Measurements from ENCODE around the gene PITPNB. TPM values are rescaled to one million over a fixed set of nuclear protein-coding genes. Genes with fewer than 3 reads are reported as not detected.

PITPNB gene
- total RNA-seq, 1 experiment from 2014 or later: 70.7 TPM

DNA sequence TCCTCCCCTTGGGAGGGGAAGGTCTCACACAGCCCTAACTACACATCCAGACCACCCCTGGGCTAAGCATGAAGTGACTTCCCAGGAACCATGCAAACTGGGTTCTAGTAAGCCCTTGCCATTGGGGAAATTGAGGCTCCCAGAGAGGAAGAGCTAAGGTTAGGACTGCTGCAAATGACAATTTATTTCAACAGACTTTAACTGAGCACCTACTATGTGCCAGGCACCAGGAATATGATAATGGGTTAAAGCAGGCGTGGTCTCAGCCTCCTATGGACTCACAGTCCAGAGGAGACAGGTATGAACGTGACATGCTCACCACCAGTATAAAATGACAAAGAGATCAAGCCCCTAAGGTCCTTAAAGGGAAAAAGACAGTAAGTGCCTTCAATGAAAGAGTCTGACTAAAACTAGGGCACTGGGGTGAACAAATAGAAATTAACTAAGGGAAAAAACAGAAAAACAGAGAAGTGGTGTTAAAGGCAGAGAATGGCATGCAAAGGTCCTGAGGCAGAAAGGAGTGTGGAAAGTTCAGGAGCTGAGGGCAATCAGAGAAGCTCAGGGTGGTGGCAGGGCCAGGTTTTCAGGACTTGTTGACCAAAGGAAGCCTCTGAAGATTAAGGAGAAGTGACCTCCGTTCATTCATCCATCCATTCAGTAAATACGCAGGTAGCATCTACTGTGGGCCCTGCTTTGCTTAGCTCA lies 103.1 kb downstream of the PITPNB start:
- Mint-ChIP-seq H3K27ac (no peak overlapping the region), H3K4me3 (no peak overlapping the region), H3K27me3 (ENCODE audit: low read depth) (no peaks in the 10 kb centered on the region; the same call in 1 of the 2 replicates), H3K36me3 (no peaks in the 10 kb centered on the region), H3K9me3 (no peaks in the 10 kb centered on the region), H3K4me1 (peaks cover 10% of the 10 kb centered on the region)
- TF ChIP-seq ZNF232 (CRISPR knock-in tag; IDR thresholded peaks at IDR 0.05): no peak
- TF ChIP-seq PRDM15 (CRISPR knock-in tag; IDR thresholded peaks at IDR 0.05): no peak
- TF ChIP-seq ZNF416 (CRISPR knock-in tag; IDR thresholded peaks at IDR 0.05): no peak
- TF ChIP-seq, protein P1, sequence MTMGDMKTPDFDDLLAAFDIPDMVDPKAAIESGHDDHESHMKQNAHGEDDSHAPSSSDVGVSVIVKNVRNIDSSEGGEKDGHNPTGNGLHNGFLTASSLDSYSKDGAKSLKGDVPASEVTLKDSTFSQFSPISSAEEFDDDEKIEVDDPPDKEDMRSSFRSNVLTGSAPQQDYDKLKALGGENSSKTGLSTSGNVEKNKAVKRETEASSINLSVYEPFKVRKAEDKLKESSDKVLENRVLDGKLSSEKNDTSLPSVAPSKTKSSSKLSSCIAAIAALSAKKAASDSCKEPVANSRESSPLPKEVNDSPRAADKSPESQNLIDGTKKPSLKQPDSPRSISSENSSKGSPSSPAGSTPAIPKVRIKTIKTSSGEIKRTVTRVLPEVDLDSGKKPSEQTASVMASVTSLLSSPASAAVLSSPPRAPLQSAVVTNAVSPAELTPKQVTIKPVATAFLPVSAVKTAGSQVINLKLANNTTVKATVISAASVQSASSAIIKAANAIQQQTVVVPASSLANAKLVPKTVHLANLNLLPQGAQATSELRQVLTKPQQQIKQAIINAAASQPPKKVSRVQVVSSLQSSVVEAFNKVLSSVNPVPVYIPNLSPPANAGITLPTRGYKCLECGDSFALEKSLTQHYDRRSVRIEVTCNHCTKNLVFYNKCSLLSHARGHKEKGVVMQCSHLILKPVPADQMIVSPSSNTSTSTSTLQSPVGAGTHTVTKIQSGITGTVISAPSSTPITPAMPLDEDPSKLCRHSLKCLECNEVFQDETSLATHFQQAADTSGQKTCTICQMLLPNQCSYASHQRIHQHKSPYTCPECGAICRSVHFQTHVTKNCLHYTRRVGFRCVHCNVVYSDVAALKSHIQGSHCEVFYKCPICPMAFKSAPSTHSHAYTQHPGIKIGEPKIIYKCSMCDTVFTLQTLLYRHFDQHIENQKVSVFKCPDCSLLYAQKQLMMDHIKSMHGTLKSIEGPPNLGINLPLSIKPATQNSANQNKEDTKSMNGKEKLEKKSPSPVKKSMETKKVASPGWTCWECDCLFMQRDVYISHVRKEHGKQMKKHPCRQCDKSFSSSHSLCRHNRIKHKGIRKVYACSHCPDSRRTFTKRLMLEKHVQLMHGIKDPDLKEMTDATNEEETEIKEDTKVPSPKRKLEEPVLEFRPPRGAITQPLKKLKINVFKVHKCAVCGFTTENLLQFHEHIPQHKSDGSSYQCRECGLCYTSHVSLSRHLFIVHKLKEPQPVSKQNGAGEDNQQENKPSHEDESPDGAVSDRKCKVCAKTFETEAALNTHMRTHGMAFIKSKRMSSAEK (CRISPR knock-in tag; IDR thresholded peaks at IDR 0.05; ENCODE audit: borderline replicate concordance): no peak
- no peak for TF ChIP-seq ATF3 (CRISPR knock-in tag; conservative IDR thresholded peaks at IDR 0.05)
- DNase-seq (ENCODE audit: low spot score) (no peak), ATAC-seq (no peak)
- CTCF ChIA-PET: interaction anchor here (1.2 kb wide), 1 partner anchor 71 kb away, joined by 3 read pairs; no protein-coding TSS in a partner anchor
- POLR2A ChIA-PET: no interaction called here

DNA sequence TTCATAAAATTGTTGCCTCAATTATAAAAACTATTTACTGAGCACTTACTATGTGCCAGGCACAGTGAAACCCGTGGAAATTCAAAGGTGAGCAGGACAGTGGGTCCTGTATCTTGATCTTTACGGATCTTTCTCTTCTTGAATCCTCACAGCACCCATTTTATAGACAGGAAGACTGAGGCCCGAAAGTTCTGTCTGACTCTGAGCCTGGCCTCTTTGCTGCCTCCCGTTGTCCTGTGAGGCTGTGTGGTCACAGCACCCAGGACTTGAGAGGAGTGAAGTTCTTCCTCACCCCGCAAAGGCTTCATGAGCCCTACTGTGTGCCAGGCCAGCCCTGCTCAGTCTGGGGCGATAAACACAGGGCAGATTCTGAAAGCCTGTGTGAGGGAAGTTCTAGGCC lies 104.1 kb downstream of the PITPNB start:
- POLR2A ChIA-PET: no interaction called here
- H3K4me3 Mint-ChIP-seq: no peak overlapping the region
- H3K27me3 Mint-ChIP-seq (ENCODE audit: low read depth): no peaks in the 10 kb centered on the region; the same call in 1 of the 2 replicates
- ATAC-seq: no peak
- CTCF ChIA-PET: no interaction called here
- no peak for DNase-seq (ENCODE audit: low spot score)
- no peaks in the 10 kb centered on the region for H3K36me3 Mint-ChIP-seq
- no peaks in the 10 kb centered on the region for H3K9me3 Mint-ChIP-seq
- H3K4me1 Mint-ChIP-seq: peaks cover 18% of the 10 kb centered on the region
- TF ChIP-seq, protein P2, sequence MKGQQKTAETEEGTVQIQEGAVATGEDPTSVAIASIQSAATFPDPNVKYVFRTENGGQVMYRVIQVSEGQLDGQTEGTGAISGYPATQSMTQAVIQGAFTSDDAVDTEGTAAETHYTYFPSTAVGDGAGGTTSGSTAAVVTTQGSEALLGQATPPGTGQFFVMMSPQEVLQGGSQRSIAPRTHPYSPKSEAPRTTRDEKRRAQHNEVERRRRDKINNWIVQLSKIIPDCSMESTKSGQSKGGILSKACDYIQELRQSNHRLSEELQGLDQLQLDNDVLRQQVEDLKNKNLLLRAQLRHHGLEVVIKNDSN (CRISPR knock-in tag; IDR thresholded peaks at IDR 0.05): no peak
- TF ChIP-seq ZNF416 (CRISPR knock-in tag; IDR thresholded peaks at IDR 0.05) (no peak), IRF2 (CRISPR knock-in tag; IDR thresholded peaks at IDR 0.05; ENCODE audit: borderline replicate concordance, low read depth) (no peak), CREM (CRISPR knock-in tag; IDR thresholded peaks at IDR 0.05) (no peak), ZNF423 (CRISPR knock-in tag; IDR thresholded peaks at IDR 0.05) (no peak), GTF2I (CRISPR knock-in tag; conservative IDR thresholded peaks at IDR 0.05) (peak; percentile 84)
- TF ChIP-seq, protein P3, sequence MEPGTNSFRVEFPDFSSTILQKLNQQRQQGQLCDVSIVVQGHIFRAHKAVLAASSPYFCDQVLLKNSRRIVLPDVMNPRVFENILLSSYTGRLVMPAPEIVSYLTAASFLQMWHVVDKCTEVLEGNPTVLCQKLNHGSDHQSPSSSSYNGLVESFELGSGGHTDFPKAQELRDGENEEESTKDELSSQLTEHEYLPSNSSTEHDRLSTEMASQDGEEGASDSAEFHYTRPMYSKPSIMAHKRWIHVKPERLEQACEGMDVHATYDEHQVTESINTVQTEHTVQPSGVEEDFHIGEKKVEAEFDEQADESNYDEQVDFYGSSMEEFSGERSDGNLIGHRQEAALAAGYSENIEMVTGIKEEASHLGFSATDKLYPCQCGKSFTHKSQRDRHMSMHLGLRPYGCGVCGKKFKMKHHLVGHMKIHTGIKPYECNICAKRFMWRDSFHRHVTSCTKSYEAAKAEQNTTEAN (CRISPR knock-in tag; IDR thresholded peaks at IDR 0.05): no peak
- no peak overlapping the region for H3K27ac Mint-ChIP-seq

Measured in WTC11 (cell line).